Effector memory CD8-positive, alpha-beta T cell (primary cell): ENCODE data around the gene OSBPL5.
A peak's percentile ranks its signal among the peaks of the same experiment; 100 is the strongest.

Source experiments
- ATAC-seq: fragments of 150-1000 bp; cut with Tn5 transposase; replicated peaks from 2 replicates; pipeline ENCODE4 v1.10.0; 2021; ENCODE audit warnings: mild to moderate bottlenecking, moderate library complexity
- DNase-seq, 3 experiments: peaks; one replicate each; pipeline ENCODE4 v3.0.0; 2021
- H3K27ac Mint-ChIP-seq, 2 donors: one replicate each; pipeline ENCODE4 v1.8.0; 2022; ENCODE audit warnings: mild to moderate bottlenecking in 2 of 2, mixed read lengths in 2 of 2, moderate library complexity in 2 of 2
- H3K27me3 Mint-ChIP-seq, 2 donors: one replicate each; pipeline ENCODE4 v1.8.0; 2022; ENCODE audit warnings: mixed read lengths in 2 of 2
- H3K36me3 Mint-ChIP-seq: one replicate; pipeline ENCODE4 v1.8.0; 2022; ENCODE audit warnings: mild to moderate bottlenecking, moderate library complexity, mixed read lengths; ENCODE audit not compliant: insufficient read depth
- H3K4me1 Mint-ChIP-seq, 2 donors: one replicate each; pipeline ENCODE4 v1.8.0; 2022; ENCODE audit warnings: low read depth in 2 of 2, mixed read lengths in 2 of 2
- H3K4me3 Mint-ChIP-seq, 2 donors: one replicate each; pipeline ENCODE4 v1.8.0; 2022; ENCODE audit warnings: mild to moderate bottlenecking in 2 of 2, mixed read lengths in 2 of 2, moderate library complexity in 2 of 2
- H3K9me3 Mint-ChIP-seq, 2 donors: one replicate each; pipeline ENCODE4 v1.8.0; 2022; ENCODE audit warnings: mixed read lengths in 2 of 2

OSBPL5 gene

GRCh38 chr11:3202759-3203158 is 37.6 kb upstream of the OSBPL5 start:
- Mint-ChIP-seq H3K9me3 (no peaks in the 10 kb centered on the region), H3K4me3 (no peak overlapping the region), H3K4me1 (peaks cover 9 to 12% of the 10 kb centered on the region in 2 donors), H3K27ac (no peak overlapping the region), H3K27me3 (peaks cover 5 to 47% of the 10 kb centered on the region in 2 donors), H3K36me3 (no peaks in the 10 kb centered on the region)
- no peak for DNase-seq
- ATAC-seq: peak; percentile 13

GRCh38 chr11:3202305-3202704 is 37.2 kb upstream of the OSBPL5 start:
- H3K27ac Mint-ChIP-seq: no peak overlapping the region
- peaks cover 9 to 12% of the 10 kb centered on the region in 2 donors for H3K4me1 Mint-ChIP-seq
- ATAC-seq (no peak), DNase-seq (no peak)
- H3K9me3 Mint-ChIP-seq: no peaks in the 10 kb centered on the region
- no peak overlapping the region for H3K4me3 Mint-ChIP-seq
- no peaks in the 10 kb centered on the region for H3K36me3 Mint-ChIP-seq
- peaks cover 5 to 51% of the 10 kb centered on the region in 2 donors for H3K27me3 Mint-ChIP-seq

GRCh38 chr11:3201677-3202181 is 36.6 kb upstream of the OSBPL5 start:
- ATAC-seq: no peak
- no peak overlapping the region for H3K27ac Mint-ChIP-seq
- H3K36me3 Mint-ChIP-seq: peaks cover 2% of the 10 kb centered on the region
- H3K9me3 Mint-ChIP-seq: no peaks in the 10 kb centered on the region
- peaks cover 5 to 57% of the 10 kb centered on the region in 2 donors for H3K27me3 Mint-ChIP-seq
- H3K4me1 Mint-ChIP-seq: peaks cover 9 to 12% of the 10 kb centered on the region in 2 donors
- no peak overlapping the region for H3K4me3 Mint-ChIP-seq
- no peak for DNase-seq

- no peak overlapping the region for H3K4me3 Mint-ChIP-seq
- H3K27me3 Mint-ChIP-seq: peaks cover 5 to 61% of the 10 kb centered on the region in 2 donors
- ATAC-seq (no peak), DNase-seq (no peak)
- H3K27ac Mint-ChIP-seq: no peak overlapping the region
- peaks cover 9 to 12% of the 10 kb centered on the region in 2 donors for H3K4me1 Mint-ChIP-seq
- no peaks in the 10 kb centered on the region for H3K9me3 Mint-ChIP-seq
- peaks cover 4% of the 10 kb centered on the region for H3K36me3 Mint-ChIP-seq
These were observed 36.0 kb upstream of the OSBPL5 start for GRCh38 chr11:3201112-3201581.

GRCh38 chr11:3200388-3201111 is 35.4 kb upstream of the OSBPL5 start:
- Mint-ChIP-seq H3K4me3 (no peak overlapping the region), H3K36me3 (peaks cover 4% of the 10 kb centered on the region), H3K27ac (no peak overlapping the region), H3K4me1 (peaks cover 9 to 12% of the 10 kb centered on the region in 2 donors), H3K27me3 (peaks cover 5 to 66% of the 10 kb centered on the region in 2 donors), H3K9me3 (no peaks in the 10 kb centered on the region)
- DNase-seq (no peak), ATAC-seq (no peak)

GRCh38 chr11:3199537-3200295 is 34.6 kb upstream of the OSBPL5 start:
- H3K4me3 Mint-ChIP-seq: no peak overlapping the region
- H3K4me1 Mint-ChIP-seq: peaks cover 2 to 4% of the 10 kb centered on the region in 2 donors
- peaks cover 4% of the 10 kb centered on the region for H3K36me3 Mint-ChIP-seq
- H3K27ac Mint-ChIP-seq: no peak overlapping the region
- H3K9me3 Mint-ChIP-seq: no peaks in the 10 kb centered on the region
- ATAC-seq: no peak
- peaks cover 5 to 74% of the 10 kb centered on the region in 2 donors for H3K27me3 Mint-ChIP-seq
- no peak for DNase-seq

- H3K4me3 Mint-ChIP-seq: no peak overlapping the region
- ATAC-seq: no peak
- no peaks in the 10 kb centered on the region for H3K9me3 Mint-ChIP-seq
- H3K27ac Mint-ChIP-seq: no peak overlapping the region
- H3K4me1 Mint-ChIP-seq: peaks cover 2 to 4% of the 10 kb centered on the region in 2 donors
- H3K36me3 Mint-ChIP-seq: peaks cover 4% of the 10 kb centered on the region
- H3K27me3 Mint-ChIP-seq: peaks cover 5 to 78% of the 10 kb centered on the region in 2 donors
- no peak for DNase-seq
These were observed 33.7 kb upstream of the OSBPL5 start for GRCh38 chr11:3198815-3199214.

- H3K9me3 Mint-ChIP-seq: no peaks in the 10 kb centered on the region
- DNase-seq (no peak), ATAC-seq (no peak)
- H3K27me3 Mint-ChIP-seq: peaks cover 5 to 83% of the 10 kb centered on the region in 2 donors
- peaks cover 4% of the 10 kb centered on the region for H3K36me3 Mint-ChIP-seq
- H3K4me3 Mint-ChIP-seq: no peak overlapping the region
- H3K27ac Mint-ChIP-seq: no peak overlapping the region
- H3K4me1 Mint-ChIP-seq: peaks cover 2 to 4% of the 10 kb centered on the region in 2 donors
These were observed 32.9 kb upstream of the OSBPL5 start for GRCh38 chr11:3197878-3198528.

- Mint-ChIP-seq H3K27ac (no peak overlapping the region), H3K4me3 (no peak overlapping the region), H3K36me3 (peaks cover 4% of the 10 kb centered on the region), H3K9me3 (no peaks in the 10 kb centered on the region), H3K27me3 (peaks cover 5 to 76% of the 10 kb centered on the region in 2 donors), H3K4me1 (no peaks in the 10 kb centered on the region)
- DNase-seq: no peak
- ATAC-seq: no peak
These were observed 32.1 kb upstream of the OSBPL5 start for GRCh38 chr11:3197044-3197695.

GRCh38 chr11:3196161-3197043 is 31.3 kb upstream of the OSBPL5 start:
- H3K9me3 Mint-ChIP-seq: no peaks in the 10 kb centered on the region
- ATAC-seq (no peak), DNase-seq (no peak)
- H3K4me3 Mint-ChIP-seq: no peak overlapping the region
- H3K27ac Mint-ChIP-seq: no peak overlapping the region
- H3K36me3 Mint-ChIP-seq: peaks cover 4% of the 10 kb centered on the region
- H3K4me1 Mint-ChIP-seq: no peaks in the 10 kb centered on the region
- H3K27me3 Mint-ChIP-seq: peaks cover 0 to 70% of the 10 kb centered on the region in 2 donors

GRCh38 chr11:3195251-3196160 is 30.4 kb upstream of the OSBPL5 start:
- H3K27ac Mint-ChIP-seq: no peak overlapping the region
- ATAC-seq (no peak), DNase-seq (no peak)
- H3K4me1 Mint-ChIP-seq: no peaks in the 10 kb centered on the region
- peaks cover 4% of the 10 kb centered on the region for H3K36me3 Mint-ChIP-seq
- H3K27me3 Mint-ChIP-seq: peaks cover 0 to 61% of the 10 kb centered on the region in 2 donors
- no peaks in the 10 kb centered on the region for H3K9me3 Mint-ChIP-seq
- no peak overlapping the region for H3K4me3 Mint-ChIP-seq
